RKO (cell line): Measurements from ENCODE around the gene DOCK9.
"Not testable (repeated sequence)": the region's sequence is repeated elsewhere in the genome, so short reads cannot be mapped to it uniquely, and the experiment has no call there.

Source experiments
- DNase-seq: peaks from one replicate; pipeline ENCODE4 v3.0.0-alpha.2; 2016; ENCODE audit warnings: low spot score

Gene DOCK9

GRCh38 chr13:98822225-98822606 is 155.6 kb downstream of the DOCK9 start:
- no peak for DNase-seq

GRCh38 chr13:98821372-98822224 is 156.3 kb downstream of the DOCK9 start:
- no peak for DNase-seq

DNA sequence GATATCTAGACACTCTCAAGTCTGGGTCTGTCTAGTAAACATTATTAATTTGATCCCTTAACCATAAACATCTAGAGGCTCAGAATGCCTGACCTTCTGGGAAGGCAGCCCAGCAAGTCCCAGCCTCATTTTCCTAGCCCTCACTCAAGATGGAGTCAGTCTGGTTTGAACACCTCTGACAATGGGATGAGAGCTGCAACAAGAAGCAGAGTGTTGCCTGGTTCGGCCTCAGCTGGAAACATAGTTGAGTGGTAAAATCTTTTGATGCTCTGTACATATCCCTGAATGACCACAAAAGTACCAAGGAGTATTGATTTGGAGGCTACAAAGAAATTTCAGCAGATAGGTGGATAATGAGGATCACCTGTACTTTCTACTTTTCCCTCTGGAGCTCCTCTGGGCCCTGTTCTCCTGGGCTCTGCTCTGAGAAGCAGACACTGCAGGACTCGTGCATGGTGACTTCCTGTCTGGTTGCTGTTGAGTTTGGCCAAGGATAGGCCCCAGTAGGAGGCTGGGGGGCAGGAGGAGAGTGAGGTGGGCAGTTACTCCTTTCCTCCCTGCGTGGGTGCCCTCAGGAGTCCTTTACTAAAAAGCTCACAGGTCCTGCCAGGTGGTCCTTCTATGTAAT is 157.0 kb downstream of the DOCK9 start:
- no peak for DNase-seq

DNA sequence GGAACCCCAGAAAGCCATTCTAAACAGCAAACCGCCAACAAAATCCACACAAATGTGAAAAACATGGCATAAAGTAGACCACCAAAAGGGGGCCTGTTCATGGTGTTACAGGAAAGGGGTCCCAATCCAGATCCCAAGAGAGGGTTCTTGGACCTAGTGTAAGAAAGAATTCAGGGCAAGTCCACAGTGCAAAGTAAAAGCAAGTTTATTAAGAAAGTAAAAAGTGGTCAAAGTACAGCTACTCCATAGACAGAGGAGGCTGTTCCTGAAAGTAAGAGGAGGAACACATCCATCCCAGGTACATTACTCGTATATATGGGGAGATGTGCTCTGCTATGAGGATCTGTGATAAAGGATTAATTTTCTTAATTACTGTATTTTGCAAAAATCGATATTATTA is 157.6 kb downstream of the DOCK9 start:
- DNase-seq, result no peak

GRCh38 chr13:98819382-98820010 is 158.4 kb downstream of the DOCK9 start:
- DNase-seq, result no peak

- DNase-seq, result no peak
These were observed 161.5 kb downstream of the DOCK9 start for GRCh38 chr13:98816406-98816805.

DNA sequence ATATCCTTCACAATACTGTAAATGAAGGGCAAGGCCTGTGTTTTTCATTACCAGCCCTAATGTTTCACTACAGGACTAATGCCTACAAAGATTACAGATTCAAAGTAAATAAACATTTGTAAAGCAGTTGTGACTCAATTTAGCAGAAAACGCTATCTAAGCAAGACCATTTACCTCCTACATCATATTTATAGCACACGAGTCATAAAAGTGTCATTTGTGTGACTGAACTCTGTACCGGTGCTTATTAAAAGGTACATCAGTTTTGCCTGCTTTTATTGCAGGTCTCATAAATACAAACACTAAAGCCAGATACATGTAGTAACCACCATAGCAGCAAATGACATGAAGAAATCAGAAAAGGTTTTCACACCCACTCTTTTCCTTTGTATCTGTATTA is 163.9 kb downstream of the DOCK9 start:
- DNase-seq, result peak; percentile 11

- not testable (repeated sequence) for DNase-seq
These were observed 165.6 kb downstream of the DOCK9 start for GRCh38 chr13:98812186-98812790.

GRCh38 chr13:98810746-98811145 is 167.1 kb downstream of the DOCK9 start:
- DNase-seq, result no peak

- DNase-seq, result no peak
These were observed 168.5 kb downstream of the DOCK9 start for GRCh38 chr13:98809345-98809777.

GRCh38 chr13:98807774-98808173 is 170.1 kb downstream of the DOCK9 start:
- no peak for DNase-seq

DNA sequence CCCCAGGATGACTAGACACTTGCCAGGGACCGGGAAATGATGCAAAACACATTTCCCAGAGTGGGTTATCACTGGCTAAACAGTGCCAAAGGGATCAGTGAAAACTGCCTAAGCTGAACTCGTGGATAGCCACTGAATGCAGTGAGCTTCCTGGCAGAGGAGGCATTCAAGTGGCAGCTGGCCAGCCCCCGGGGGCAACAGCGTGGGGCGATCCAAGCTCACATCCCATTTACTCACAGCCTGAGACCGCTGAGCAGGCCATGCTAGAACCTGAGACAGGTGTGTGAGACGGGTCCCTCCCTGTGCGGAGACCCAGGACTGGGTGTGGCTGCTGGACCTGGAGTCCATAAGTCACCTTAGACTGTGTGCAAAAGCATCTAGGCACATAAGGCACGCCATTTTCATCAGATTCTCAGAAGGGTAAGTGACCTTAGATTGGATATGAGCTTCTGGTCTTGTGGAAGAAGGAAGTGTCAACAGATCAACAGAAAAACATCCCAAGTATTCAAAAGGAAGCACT is 173.5 kb downstream of the DOCK9 start:
- DNase-seq, result no peak

DNA sequence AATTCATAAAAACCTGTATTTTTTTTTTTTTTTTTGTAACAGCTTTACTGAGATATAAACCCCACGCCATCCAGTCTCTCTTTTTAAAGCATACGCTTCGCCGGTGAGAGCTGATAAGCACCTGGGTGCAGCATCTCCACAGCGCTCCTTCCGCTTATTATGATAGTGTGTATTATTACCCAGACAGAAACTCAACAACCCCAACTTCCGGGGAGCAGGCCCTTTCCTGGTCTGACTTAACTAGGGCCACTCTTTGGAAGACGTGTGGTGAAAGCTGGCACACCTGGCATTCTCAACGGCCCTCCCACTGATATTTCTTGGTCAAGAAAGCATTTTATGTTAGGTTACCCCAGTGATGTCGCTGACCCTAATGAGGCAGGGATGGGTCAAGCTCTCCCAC is 173.9 kb downstream of the DOCK9 start:
- DNase-seq, result no peak

DNA sequence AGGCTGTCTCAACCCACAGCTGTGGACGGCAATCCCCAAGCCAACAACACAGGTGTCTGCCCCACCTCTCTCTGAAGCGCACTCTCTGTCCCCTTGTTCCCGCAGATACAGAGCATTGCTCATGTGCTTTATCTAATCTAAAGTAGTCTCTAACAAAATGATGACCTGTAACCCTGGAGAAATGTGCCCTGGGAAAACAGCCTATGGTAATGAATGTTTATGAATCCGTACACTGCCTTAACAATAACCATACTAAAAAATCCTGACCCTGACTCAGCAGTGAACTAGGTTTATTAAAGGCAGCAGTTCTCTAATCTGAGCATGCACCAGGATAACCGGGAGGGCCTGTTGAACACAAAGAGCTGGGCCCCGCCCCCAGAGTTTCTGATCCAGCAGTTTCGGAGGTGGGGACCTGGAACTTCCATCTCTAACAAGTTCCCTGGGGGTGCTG is 174.7 kb downstream of the DOCK9 start:
- no peak for DNase-seq

DNA sequence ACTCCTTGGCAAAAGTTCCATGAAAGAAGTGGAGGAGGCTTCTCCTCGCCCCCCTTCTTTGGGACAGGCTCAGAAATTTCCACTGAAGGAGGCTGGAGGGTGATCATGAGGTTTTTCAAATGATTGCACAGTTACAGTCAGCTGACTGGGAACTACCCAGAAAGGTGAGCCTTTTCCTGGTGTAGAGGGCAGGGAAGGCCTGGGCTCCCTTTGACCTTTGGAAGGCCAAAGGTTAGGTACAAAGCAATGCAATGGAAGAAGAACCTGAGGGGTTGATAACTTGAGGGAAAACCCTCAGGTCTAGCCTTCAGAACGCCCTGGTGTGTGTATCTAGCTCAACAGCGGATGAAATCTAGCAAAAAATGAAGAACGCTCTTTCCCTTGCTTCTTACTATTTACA is 175.3 kb downstream of the DOCK9 start:
- DNase-seq, result no peak

DNA sequence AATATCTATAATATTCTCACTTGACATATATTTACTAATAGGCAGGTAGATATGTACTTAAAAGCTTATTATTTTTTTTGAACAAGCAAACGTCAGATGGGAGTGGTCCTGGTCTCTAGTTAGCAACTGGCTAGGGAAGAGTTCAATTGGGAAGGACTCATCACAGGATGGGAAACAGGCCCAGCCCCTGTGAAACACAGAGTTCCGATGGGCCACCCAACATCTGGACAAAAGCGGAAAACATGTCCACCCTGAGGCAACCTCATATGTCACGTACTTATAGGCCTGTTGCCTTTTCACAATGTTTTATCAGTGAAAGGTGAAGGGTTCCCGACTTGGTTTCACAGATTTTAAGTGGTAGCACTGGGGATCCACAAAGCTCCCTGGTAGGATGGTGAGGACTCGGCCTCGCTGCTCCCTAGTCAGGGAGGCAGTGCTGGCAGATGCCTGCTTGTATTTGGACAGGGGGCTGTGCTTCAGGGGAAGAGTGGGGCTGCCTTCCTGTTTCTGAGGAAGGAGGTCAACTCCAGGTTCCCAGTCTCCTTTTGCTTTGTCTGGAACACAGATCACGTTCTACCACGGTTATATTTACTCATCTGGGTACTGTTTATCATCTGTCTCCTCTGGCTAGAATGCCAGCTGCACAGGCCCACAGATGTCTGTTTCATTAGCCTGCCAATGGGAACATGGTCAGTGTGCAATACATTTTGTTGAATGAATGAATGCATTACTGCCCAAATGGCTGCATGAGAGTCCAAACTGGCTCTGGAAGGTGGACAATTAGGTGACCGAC is 176.0 kb downstream of the DOCK9 start:
- no peak for DNase-seq

GRCh38 chr13:98800078-98800477 is 177.8 kb downstream of the DOCK9 start:
- no peak for DNase-seq

GRCh38 chr13:98798849-98799645 is 178.8 kb downstream of the DOCK9 start:
- no peak for DNase-seq

DNA sequence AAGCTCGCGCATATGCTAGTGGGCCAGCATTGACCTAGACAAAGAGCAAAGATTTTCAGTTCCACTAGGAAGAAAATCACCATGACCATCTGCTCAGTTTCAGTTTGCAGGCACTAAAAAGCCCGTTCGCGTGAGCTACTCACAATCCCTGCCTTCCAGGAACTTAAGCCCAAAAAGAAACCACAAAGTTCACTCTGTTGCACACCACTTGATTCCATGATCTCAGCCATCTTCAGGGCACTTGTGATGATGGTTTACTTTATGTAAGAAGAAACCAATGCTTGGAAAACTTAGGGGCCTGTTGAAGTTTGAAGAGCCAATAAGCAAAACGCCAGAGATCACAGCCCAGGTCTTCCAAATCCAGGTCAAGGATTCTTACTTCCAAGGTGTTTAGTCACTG is 180.4 kb downstream of the DOCK9 start:
- DNase-seq, result no peak

GRCh38 chr13:98796798-98797197 is 181.1 kb downstream of the DOCK9 start:
- no peak for DNase-seq

DNA sequence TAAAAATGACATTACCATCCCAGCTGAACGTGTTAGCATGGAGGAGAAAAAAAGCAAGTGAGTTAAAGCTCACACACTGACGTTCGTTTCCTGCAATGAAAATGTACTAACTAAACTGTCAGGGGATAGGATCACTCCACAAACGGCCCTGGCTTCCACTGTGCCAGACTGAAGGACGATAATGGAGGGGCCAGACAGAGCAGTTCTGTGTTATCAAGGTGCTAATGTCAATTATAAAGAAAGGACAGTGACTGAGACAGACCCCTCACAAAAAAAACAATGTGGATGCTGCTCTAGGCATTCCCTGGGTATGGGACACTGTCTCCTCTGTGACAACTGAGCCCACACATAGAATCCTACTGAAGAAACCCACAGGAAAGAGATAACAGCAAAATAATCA is 181.7 kb downstream of the DOCK9 start:
- no peak for DNase-seq
